Bone marrow (tissue), 2 donors: ENCODE measurements around the gene GALNT17.
"Not testable (repeated sequence)": the region's sequence is repeated elsewhere in the genome, so short reads cannot be mapped to it uniquely, and the experiment has no call there.

Source experiments
- DNase-seq, 2 donors: peaks; one replicate each; lab custom pipeline; 2025; lab: John Stamatoyannopoulos, UW

The GALNT17 gene

GRCh38 chr7:71630516-71630915, 498.6 kb downstream of the GALNT17 start:
- DNase-seq = no peak

- no peak for DNase-seq
Observed at GRCh38 chr7:71633551-71634008, 501.6 kb downstream of the GALNT17 start.

GRCh38 chr7:71635849-71636248, 503.9 kb downstream of the GALNT17 start:
- DNase-seq = not testable (repeated sequence)

GRCh38 chr7:71636329-71636728, 504.4 kb downstream of the GALNT17 start:
- DNase-seq = no peak

GRCh38 chr7:71637578-71637977, 505.6 kb downstream of the GALNT17 start:
- DNase-seq = no peak

- no peak for DNase-seq
Observed at GRCh38 chr7:71638108-71638507, 506.2 kb downstream of the GALNT17 start.

- no peak for DNase-seq
Observed at GRCh38 chr7:71639382-71640085, 507.6 kb downstream of the GALNT17 start.

GRCh38 chr7:71643031-71643430, 511.1 kb downstream of the GALNT17 start:
- DNase-seq = not testable (repeated sequence)

- no peak for DNase-seq
Observed at GRCh38 chr7:71645836-71646235, 513.9 kb downstream of the GALNT17 start.

- no peak for DNase-seq
Observed at GRCh38 chr7:71649812-71650211, 517.9 kb downstream of the GALNT17 start.

- DNase-seq = no peak
Observed at GRCh38 chr7:71650653-71651337, 518.9 kb downstream of the GALNT17 start.

GRCh38 chr7:71652510-71652909, 520.6 kb downstream of the GALNT17 start:
- DNase-seq = no peak

- no peak for DNase-seq
Observed at GRCh38 chr7:71657386-71657785, 525.4 kb downstream of the GALNT17 start.

- no peak for DNase-seq
Observed at GRCh38 chr7:71659622-71660021, 527.7 kb downstream of the GALNT17 start.

GRCh38 chr7:71661671-71662224, 529.8 kb downstream of the GALNT17 start:
- no peak for DNase-seq

- no peak for DNase-seq
Observed at GRCh38 chr7:71665716-71666115, 533.8 kb downstream of the GALNT17 start.

GRCh38 chr7:71668572-71668971, 536.6 kb downstream of the GALNT17 start:
- no peak for DNase-seq

- DNase-seq = no peak
Observed at GRCh38 chr7:71679480-71679879, 547.5 kb downstream of the GALNT17 start.

GRCh38 chr7:71682181-71682580, 550.2 kb downstream of the GALNT17 start:
- DNase-seq = no peak

- DNase-seq = no peak
Observed at GRCh38 chr7:71682841-71683781, 551.2 kb downstream of the GALNT17 start.

- no peak for DNase-seq
Observed at GRCh38 chr7:71687286-71687685, 555.3 kb downstream of the GALNT17 start.
